Activated naive CD4-positive, alpha-beta T cell (primary cell): ENCODE results near the gene WDR19.
"Not testable (repeated sequence)": the region's sequence is repeated elsewhere in the genome, so short reads cannot be mapped to it uniquely, and the experiment has no call there.

ENCODE experiments used
- DNase-seq, 4 experiments: peaks; one replicate each; lab custom pipeline; 2025; lab: John Stamatoyannopoulos, UW

Gene WDR19

DNA sequence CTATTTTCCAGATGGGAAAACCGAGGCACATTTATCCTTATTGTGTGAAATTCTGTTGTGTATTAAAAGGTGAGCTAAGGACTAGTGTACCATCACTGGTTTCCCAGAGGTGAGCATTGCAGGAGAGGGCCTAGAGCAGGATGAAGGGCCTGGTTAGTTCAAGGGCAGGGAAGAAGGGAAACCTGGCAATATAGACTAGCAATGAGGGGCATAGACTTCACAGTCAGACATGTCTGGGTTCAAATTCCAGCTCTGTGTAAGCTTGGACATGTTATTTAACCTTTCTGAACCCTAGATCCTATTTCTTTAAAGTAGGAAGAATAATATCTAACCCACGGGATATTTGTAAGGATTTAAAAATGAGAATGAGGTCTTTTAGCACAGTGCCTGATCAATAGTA, 50.8 kb downstream of the WDR19 start:
- no peak for DNase-seq

DNA sequence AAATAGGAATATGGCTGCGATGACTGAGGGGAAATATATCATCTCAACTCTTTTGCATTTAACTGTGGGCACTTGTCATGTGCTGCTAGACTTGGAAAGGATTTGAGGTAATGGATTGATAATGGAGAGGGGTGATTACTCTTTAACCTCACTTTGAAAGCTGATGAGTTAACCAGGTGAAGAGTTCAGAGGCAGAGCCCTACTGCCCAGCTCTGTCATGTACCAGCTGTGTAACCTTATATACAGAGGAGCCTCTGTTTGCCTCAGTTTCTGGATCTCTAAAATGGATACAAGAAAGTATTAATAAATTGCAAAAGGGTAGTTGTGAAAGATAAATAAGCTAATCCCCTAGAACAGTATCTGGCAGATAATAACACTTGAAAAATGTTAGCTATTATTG, 51.5 kb downstream of the WDR19 start:
- DNase-seq, result no peak

DNA sequence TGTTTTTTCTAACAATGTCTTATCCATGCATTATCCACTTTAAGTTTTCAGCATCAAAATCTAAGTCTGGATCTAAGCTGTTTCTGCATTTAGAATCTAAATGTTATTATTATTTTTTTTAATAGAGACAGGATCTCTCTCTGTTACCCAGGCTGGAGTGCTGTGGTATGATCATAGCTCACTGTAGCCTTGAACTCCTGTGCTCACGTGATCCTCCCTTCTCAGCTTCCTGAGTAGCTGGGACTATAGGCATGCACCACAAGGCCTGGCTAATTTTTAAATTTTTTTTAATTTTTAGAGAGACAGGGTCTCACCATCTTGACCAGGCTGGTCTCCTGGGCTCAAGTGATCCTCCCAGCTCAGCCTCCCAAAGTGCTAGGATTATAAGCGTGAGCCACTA, 52.7 kb downstream of the WDR19 start:
- no peak for DNase-seq

DNA sequence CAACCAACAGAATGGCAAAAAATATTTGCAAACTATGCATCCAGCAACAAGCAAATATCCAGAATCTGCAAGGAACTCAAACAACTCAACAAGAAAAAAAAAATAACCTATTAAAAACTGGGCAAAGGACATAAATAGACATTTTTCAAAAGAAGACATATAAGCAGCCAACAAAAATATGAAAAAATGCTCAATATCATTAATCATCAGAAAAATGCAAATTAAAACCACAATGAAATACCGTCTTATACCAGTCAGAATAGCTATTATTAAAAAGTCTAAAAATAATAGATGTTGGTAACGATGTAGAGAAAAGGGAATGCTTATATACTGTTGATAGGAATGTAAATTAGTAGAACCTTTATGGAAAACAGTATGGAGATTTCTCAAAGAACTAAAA, 53.4 kb downstream of the WDR19 start:
- no peak for DNase-seq

DNA sequence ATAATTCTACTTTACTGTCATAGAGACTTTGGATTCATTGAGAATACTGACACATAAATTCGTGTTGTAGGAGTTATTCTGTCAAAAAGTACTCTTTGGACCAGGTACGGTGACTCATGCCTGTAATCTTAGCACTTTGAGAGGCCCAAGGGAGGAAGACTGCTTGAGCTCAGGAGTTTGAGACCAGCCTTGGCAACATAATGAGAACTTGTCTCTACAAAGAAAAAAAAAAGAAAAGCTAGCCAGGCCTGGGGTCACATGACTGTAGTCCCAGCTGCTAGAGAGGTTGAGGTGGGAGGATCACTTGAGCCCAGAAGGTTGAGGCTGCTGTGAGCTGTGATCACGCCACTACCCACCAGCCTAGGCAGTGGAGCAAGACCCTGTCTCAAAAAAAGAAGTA, 54.9 kb downstream of the WDR19 start:
- no peak for DNase-seq

DNA sequence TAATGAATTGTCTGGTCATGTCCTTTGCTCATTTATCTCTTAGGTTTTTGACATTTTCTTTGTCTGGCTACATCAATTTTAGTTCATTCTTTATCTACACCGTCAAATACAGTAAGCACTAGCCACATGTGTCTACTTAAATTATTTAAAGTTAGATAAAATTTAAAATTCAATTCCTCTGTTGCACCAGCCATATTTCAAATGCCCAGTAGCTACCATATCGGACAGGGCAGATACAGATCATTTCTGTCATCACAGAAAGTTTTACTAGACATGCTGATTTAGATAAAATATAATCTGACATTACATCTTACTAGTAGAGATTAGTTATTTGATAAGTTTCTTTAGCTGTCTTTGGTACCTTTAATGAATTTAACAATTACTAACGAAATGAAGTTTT, 61.1 kb downstream of the WDR19 start:
- no peak for DNase-seq

DNA sequence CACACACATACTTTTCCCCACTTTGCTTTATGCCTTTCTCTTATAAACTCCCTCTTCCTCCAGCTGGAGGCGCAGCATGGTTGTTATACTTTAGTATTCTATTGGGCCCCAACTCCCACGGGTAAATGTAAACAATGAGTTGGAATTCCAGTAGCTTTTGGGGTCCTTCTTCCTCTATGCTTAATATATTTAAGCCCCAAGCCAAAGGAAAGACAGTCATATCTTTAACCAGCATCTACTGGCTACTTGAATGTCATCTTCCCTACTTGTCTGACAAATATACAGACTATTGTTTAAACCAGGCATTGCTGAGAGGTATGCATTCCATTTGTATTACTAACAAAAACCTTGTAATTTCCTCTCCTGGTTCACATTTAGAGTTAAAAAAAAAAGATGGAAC, 72.9 kb downstream of the WDR19 start:
- no peak for DNase-seq

DNA sequence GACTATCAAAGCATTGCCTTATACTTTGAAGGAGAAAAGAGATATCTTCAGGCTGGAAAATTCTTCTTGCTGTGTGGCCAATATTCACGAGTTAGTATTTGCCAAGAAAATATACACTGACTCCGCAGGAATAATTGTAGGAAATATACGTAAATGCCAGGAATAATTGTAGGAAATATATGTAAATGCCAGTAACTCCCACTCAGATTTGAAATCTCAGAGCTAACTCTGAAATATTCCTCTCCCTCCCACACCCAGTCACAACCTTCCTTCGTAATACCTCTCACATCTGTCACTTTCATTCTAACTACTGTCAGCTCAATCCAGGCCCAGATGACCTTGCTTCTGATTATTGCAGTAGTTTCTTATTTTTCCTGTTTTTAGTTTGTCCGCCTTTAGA, 73.5 kb downstream of the WDR19 start:
- DNase-seq, result no peak

DNA sequence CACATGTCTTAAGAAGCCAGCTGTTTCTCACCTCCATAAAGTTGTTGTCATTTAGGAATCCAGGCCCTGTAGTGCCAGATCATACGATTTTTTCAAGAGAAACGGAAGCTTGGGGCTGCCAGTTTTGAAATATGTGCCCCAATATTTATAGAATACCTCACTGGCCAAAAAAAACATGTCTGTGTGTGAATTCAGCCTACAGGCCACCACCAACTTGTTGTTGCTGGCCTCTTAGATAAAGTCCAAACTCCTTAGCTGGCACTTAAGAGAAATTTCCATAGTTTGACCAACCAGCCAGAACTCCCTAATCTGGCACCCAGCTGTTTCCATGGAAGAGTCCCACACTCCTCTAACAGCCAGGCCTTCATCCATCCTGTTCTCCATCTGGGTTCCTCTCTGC, 74.1 kb downstream of the WDR19 start:
- DNase-seq, result no peak

DNA sequence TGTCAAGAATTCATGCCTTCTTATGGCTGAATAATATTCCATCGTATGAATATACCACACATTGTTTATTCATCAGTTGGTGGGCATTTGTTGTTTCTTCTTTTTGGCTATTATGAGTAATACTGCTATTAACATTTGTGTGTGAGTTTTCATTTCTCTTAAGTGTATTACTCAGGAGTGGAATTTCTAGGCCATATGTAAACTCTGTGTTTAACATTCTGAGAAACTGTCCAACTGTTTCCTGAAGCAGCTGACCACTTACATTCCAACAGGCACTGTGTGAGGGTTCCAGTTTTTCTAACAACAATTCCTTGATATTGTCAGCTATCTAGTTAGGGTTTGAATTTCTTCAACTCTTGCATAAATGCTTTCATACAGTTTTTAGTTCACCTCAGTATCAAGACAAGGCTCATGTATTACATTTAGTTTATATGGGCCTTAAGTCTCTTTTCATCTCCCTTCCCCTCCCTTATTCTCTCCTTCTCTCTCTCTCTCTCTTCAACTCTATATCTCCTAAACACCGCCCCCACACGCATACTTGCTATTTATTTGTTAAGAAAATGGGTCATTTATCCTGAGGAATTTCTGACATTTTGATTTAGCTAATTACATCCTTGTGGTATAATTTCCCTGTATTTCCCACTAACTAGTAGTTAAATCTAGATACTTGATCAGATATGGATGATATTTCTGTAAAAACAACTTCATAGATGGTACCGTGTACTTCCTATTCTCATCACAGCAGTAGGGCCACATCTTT, 77.4 kb downstream of the WDR19 start:
- DNase-seq, result no peak

DNA sequence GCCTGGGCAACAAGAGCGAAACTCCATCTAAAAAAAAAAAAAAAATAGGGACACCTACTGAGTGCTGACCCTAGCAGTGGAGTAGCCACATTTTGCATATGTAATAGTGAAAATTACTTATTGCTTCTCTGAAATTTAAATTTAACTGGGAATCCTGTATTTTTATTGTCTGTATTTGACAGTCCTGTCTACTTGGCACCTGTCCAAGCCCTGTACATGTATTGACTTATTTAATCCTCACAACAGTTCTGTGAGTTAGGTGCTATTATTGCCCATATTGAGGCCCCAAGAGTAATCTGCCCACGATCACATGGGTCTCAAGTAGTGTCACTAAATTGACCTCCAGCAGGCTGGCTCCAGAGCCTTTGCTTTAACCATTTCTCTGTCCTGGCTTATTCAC, 81.6 kb downstream of the WDR19 start:
- DNase-seq, result no peak

DNA sequence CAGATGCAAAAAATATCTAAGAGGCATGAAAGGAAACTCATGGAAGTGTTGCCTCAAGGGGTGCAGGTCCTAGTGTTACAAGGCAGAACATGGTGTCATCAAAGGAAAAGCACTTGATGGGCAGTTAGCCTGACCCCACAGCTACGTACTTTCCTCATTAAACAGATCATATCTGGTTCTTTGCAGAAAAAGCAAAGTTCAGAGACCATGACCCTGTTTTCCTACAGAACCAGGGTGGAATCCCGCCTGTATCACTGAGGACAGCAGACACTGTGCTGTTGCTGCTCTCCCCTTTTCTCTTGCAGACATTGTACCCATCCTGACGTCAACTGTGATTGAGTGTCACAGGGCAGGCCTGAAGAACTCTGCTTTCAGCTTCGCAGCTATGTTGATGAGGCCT, 92.2 kb downstream of the WDR19 start:
- DNase-seq, result no peak

DNA sequence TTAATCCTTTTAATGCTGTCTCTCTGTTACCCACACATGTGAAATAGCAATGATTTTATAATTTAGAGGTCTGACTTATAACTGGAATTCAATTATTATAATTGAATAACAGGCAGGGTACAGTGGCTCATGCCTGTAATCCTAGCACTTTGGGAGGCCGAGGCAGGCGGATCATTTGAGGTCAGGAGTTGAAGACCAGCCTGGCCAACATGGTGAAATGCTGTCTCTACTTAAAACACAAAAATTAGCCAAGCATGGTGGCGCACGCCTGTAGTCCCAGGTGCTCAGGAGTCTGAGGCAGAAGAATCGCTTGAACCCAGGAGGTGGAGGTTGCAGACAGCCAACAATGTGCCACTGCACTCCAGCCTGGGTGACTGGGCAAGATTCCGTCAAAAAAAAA, 95.3 kb downstream of the WDR19 start:
- DNase-seq, result not testable (repeated sequence)

DNA sequence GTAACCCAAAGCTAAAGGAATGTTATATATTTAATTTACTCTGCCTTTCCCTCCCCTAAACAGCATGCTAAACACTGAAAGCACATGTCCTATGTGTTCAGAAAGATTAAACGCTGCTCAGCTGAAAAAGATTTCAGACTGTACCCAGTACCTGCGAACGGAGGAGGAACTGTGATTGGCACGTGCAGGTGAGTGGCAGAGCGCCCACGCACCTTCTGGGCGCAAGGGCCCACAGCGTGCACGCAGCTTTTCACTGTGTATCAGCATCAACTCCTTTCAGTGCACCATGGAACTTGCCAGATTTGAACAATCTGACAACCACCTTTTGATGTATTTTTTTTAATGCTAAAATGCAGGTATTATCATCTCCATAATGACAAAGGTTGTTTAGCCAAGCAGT, 96.1 kb downstream of the WDR19 start:
- DNase-seq, result no peak

DNA sequence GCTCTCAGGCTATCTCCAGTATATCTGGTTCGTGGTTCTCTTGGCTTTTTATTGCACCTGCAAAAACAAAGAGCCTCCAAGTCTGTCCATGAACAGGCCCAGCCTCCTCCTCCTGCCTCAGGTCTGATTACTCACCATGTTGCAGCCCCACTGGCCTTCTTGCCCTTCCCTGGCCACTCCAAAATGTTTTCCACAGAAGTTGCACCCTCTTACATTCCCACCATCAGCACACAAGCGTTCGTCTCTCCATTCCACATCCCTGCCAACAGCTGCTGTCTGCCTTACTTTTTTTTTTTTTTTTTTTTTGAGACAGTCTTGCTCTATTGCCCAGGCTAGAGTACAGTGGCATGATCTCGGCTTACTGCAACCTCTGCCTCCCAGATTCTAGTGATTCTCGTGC, 97.1 kb downstream of the WDR19 start:
- DNase-seq, result no peak

DNA sequence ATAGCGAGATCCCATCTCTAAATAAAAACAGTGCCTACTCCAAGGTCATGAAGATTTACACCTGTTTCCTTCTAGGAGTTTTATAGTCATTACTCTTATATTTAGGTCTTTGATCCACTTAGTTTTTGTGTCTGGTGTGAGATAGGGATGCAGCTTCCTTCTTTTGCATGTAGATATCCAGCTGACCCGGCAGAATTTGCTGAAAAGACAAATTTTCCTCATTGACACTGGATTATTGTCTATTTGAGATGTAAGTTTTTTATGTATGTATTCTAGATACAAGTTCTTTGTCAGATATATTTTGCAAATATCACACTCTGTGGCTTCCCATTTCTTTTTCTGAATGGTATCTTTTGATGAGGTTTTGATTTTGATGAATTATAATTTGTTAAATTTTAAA, 98.4 kb downstream of the WDR19 start:
- DNase-seq, result no peak

DNA sequence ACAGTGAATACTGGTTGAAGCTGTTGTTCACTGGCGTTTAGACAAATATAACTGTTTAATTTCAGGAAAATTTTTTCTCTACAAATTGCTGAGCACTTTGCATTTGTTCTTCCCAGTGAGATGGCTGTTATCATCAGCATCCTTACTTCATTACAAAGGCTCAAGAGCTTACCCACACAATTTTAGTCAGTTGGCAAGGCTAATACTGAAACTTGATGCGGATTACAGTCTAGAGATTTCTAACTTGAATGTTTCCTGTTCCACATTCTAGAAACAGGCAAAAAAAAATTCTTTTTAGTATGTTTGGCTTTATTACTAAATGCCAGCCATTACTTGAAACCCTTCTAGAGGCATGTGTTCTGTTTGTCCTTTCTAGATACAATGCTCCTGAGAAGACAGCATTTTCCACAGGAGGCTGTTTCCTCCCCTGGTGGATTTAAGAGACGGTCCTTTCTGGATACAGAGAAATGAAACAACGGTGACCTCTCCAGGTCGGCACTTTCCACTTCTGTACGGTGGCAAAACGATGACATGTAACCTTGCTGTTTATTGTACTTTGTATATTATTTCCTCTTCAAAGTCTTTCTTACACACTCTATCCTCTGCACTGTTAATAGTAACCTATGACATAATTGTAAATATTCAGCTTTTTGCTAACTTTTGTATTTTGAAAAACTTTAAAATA, 102.9 kb downstream of the WDR19 start:
- DNase-seq, result no peak

DNA sequence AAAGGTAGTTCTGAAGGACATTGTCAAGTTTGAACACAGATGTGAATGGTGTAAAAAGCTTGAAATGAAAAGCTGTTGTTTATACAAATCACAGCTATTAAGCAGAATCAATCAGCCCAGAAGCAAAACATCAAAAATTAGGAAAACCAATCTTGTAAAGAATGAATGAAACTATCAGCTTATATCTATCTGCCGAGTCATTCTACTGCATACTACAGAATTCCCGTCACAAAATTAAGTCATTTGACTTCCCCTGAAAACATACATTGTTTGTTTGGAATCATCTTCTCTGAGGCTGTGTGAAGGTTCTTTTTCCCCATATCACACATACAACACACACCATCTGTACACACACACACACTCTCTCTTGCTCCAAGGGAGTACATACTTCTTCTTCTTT, 103.5 kb downstream of the WDR19 start:
- DNase-seq, result no peak

DNA sequence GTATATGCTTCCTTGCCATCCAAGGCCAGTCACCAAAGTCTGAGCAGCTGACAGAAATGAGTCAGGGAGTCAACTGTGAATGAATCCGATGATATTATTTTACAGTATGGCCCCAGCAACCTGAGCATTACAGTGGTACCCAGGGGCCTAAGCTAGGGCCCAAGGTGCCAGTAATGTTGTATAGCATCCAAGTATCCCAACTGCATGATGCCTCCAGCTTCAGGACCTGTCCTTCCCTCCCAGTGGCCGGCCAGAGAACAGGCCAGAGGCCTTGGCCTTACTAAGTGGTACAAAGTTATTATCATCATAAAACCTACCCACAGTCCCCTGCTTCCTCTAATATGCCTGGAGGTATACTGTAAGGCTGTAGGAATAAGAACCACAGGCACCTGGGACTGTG, 103.9 kb downstream of the WDR19 start:
- DNase-seq, result no peak

DNA sequence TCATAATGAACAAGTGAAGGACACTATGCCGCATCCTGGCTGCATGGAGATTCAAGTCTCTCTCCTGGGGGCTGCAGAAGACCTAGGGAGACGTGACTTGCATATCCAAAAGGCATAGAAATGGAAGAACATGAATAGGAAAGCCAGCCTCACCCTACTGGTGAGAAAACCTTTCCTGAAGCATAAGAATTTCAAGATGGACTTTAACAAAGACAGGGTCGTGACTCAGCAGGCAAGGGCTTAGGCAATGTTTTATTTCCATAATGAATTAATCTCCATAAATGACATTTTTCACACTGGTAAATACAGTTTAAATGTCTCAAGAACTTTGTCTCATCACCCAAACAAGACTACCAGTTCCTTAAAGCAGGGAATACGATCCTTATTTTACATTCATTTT, 104.9 kb downstream of the WDR19 start:
- DNase-seq, result no peak

DNA sequence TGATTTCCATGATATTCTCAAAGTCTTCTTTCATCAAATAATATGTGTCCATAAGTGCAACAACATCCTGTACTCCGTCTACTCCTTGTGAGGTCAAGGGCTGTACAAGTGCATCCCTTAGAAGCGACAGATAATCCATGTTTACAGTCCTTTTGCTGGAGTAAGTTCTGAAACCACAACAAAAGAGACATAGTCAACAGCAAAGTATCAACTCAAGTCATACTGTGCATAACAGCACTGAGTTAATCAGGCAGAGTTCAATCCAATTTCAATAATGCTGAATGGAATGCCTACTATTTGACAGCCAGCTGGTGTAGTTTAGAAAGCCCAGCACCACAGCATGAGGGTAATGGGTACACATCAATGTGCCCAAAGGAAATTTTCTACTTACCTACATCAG, 109.4 kb downstream of the WDR19 start:
- no peak for DNase-seq

DNA sequence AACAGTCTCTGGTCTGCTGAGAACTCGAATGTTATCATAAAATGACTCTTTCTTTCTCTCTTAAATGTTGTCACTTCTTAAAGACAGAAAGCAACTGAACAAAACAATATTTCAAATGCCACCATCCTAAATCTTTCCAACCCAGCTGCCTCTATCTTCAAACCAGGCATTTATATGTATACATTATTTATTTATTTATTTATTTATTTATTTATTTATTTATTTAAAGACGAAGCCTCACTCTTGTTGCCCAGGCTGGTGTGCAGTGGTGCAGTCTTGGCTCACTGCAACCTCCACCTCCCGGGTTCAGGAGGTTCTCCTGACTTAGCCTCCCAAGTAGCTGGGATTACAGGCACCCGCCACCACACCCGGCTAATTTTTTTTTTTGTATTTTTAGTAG, 110.1 kb downstream of the WDR19 start:
- not testable (repeated sequence) for DNase-seq

DNA sequence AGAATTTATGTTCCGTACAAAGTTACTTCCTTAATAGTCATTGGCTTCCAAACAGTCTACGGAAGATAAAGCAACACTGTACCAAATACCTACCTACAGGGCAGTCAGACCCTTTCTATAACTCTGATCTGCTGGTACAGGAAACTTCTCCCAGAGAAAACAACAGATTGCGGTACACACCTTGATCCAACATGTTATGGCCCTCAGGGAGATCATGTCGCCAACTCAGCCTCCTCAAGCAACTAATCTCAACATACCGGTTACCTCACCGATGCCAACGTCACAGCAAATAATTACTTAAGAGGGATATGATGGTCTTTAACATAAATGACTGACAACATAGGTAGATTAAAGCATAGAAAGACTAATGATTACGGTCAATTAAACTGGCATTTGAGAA, 113.5 kb downstream of the WDR19 start:
- no peak for DNase-seq

DNA sequence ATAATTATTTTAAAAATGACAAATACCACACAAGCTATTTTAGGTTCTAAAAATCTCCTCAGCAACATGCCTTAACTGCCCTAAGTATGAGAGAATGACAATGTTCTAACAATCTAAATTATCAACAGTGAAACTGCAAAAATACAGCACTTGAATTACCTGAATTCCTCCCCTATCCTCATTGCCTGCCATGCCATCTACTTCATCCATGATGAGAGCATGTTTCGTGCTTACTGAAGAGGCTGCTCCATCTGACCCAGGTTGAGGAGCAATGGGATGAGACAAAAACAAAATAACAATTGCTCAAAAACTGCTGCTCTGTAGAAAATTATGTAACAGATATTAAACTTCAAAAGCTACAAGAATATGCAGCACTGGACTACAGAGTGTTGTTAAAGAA, 120.6 kb downstream of the WDR19 start:
- DNase-seq, result no peak
